NCI-H1092 (cell line): ENCODE data around the gene DLG2.

Experiments used
- DNase-seq: peaks from one replicate; lab custom pipeline; 2025; lab: John Stamatoyannopoulos, UW

DLG2 gene

DNA sequence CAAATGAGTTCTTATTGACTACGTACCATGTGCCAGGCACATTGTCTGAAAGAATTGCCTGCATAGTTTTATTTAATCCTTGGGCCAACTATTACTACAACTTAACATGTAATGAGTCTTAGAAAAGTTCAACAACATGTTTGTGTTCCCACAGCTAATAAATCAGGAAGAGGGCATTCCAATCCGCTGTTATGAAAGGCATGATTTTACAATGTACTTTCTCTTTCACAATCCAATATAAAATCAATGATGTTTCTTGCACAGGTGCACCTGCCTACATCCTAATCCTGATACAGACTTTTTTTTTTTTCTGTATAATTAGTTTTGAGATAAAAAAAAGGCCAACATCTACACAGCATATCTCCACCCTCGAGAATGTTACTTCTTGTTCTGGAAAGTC is 1612.6 kb downstream of the DLG2 start:
- DNase-seq: no peak

DNA sequence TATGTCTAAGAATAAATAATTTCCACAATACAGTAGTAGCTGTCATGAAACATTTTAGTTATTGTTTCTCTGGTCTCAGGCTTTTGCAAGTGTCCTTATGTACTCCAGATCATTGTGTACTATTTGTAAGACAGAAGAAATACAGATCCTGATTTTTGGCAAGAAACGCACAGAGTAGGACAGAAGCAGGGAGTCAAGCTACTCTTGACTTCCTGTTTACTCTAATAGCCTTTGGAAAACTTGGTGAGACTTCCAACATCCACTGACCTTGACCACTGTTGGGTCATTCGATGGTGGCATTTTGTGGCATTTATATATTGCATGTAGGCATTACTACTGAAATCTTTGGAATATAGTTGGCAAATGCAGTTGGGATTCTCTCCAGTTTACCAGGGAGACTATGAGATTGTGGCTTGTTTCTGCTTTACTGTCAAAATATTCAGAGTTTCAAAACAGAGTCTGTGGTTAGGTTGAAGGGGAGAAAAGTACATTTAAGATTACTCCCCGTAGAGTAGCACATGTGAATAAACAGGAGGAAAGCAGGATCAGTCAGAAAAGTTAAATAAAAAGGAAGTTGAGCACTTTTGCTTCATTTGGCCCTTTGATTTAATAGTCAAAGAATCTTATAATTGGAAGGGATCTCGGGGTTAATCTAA is 1614.8 kb downstream of the DLG2 start:
- no peak for DNase-seq

DNA sequence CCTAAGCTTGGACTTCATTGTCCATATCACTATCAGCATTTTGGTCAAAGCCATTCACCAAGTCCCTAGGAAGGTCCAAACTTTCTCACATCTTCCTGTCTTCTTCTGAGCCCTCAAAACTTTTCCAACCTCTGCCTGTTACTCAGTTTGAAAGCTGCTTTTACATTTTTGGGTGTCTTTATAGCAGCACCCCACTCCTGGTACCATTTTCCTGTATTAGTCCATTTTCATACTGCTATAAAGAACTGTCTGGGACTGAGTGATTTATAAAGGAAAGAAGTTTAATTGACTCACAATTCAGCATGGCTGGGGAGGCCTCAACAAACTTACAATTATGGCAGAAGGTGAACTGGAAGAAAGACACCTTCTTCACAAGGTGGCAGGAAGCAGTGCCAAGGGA is 1624.0 kb downstream of the DLG2 start:
- DNase-seq: no peak

DNA sequence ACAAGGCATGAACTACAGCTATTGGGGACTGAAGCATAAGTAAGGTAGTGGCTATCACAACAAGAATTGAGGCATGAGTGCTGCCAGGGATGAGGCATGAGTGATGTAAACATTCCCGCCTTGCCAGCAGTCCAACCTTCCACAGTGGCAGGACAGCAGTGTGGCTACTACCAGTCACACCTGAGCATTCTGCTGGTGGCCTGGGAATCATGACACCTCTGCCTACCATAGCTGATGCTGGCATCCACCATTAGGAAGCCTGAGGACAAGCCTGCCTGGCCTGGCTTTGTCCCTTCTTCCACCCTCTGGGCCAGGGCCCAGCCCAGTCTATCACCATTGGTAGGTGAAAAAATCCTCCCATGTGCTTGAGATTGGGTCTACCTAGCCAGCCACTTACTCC is 1628.2 kb downstream of the DLG2 start:
- DNase-seq: no peak

DNA sequence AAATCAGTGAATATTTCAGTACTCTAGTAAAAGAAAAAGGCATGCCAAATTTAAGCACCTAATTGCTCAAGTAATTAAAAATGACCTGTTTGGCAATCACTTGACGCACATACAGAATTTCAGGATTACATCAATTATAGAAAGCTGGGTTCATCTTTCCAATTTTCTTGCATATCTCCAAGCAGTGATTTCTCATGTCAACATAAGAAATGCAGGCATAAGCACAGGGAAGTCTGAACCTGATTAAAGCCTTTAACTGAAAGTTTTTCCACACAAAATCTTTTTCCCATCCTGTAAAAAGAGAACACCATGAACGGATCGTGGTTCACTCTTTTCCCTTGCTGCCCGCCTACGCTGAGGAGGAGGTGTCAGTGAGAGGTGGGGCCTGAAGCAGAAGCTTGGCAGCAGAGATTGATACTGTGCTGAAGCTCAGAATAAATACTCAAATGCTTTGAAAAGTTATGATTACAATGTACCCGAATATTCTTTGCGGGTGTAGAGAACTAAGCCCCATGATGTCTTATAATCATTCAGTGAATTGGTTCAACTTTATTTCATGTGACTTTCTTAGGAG is 1636.9 kb downstream of the DLG2 start:
- no peak for DNase-seq

DNA sequence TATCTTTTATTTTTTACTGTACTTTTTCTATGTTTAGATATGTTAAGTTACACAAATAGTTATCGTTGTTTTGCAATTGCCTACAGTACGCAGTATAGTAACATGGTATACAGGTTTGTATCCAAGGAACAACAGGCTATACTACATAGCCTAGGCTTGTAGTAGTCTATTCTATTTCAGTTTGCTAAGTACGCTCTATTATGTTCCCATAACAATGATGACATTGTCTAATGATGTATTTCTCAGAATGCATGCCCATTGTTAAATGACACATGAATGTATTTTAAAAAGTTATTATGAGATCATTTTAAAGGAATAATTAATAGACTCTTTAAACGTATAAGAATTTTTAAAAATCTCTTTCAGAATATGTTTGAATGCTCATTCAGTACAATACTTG is 1644.3 kb downstream of the DLG2 start:
- DNase-seq: no peak

DNA sequence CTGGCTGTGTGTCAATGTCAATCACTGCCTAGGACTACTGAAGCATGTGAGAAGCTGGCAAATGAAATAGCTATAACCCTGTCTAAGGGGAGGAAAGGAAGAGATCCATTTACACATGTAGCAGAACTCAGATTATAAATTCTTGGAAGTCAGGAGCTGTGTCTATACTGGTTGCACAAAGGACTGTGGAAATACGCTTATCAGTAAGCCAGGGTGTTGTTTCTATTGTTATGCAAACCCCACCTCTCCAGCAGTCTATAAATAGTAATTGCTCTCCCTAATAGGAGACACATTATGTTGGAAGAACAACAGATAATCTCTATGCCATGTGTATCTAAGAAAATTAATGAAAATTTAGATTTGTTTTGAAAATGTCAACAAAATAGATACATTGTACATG is 1647.6 kb downstream of the DLG2 start:
- DNase-seq: no peak

DNA sequence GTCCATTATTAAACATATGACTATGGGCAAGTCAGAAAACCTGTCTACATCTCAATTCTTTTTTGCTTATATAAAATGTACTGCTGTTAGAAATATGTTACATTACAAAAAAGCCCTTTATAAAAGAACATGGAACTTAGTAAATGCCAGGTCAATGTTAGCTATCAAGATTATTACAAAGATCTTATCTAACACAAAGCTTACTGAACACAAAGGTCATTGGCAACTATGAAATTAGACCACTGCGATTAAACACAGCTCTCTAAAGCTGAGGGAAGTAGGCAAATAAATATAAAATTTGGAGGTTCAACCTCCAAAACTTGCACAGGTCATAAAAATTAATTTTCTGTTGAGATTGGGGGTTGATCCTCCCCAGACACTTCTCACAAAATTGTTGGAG is 1648.2 kb downstream of the DLG2 start:
- DNase-seq: no peak

DNA sequence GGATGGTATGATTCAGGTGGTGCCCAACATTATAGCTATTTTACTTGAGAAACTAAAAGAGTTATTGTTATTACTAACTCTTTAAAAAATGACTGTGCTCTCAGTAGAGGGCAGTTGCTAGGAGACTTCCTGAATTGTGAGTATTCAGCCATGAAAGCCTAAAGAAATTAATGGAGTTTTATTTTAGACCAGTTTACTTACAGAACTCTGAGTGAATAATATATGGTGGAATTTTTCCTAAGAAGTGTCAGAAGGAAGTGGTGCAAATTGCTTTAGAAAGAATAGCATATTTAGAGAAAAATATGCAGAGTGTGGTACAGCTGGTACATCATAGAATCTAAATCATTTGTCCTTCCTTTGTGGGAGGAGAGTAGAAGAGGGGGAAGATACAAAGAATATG is 1651.1 kb downstream of the DLG2 start:
- no peak for DNase-seq

DNA sequence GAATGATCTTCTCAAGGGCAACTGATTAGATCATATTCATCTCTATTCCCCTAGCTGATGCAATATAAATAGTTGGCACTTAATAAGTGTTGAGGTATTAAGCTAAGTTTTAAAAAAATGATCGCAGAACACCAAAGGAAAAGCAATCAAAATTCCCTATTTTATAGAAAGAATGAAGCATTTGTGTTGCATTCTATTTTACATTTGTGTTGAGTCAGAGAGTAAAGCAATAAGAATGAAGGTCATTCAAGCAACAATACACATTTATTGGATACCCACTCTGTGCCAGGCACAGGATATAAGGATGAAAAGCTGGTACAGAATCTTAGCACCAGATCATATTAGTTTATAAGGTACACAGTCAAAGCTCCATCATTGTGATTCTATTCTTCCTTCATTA is 1654.6 kb downstream of the DLG2 start:
- DNase-seq: no peak

DNA sequence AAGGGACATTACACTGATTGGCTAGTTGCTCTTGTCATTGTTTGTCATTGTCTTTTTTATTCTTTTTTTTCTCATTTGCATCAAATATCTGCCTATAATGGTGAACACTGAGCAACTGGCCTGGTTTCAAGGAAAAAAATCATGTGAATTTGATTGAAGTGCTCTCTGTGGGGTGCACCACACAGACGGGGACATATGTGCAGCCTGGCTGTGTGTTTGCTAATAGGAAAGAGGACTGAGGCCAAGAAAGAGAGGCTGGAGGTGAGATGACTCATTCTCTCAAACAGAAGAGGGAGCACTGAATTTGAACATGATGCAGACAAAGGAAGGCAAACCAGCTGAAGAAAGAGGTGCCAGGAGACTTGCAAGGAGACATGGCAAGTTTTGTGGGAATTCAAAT is 1656.1 kb downstream of the DLG2 start:
- no peak for DNase-seq

DNA sequence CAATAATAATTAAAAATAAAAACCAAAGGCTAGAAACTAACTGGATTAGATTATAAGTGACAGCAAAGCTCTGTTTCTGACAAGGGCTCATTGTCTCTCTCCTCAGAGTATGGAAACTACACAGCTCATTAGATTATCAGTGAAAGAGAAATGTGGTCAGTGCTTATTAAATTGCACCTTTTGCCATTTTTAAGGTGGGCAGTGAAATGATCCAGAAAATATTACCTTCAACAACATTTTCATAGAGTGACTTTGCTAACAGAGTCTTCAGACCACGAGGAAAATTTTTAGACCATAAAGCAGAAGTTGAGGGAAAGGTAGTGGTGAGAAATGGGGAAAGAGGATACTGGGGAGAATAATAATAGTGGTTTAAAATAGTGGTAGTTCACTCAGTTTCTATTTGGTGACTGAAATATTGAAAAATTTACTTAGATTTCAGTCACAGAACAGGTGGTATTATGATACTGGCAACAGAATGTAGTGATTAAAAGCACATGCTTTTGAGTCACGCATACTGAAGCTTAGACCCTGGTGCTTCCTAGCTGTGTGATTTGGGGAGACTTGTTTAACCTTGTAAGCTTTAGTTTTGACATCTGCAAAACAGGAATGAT is 1657.0 kb downstream of the DLG2 start:
- no peak for DNase-seq

DNA sequence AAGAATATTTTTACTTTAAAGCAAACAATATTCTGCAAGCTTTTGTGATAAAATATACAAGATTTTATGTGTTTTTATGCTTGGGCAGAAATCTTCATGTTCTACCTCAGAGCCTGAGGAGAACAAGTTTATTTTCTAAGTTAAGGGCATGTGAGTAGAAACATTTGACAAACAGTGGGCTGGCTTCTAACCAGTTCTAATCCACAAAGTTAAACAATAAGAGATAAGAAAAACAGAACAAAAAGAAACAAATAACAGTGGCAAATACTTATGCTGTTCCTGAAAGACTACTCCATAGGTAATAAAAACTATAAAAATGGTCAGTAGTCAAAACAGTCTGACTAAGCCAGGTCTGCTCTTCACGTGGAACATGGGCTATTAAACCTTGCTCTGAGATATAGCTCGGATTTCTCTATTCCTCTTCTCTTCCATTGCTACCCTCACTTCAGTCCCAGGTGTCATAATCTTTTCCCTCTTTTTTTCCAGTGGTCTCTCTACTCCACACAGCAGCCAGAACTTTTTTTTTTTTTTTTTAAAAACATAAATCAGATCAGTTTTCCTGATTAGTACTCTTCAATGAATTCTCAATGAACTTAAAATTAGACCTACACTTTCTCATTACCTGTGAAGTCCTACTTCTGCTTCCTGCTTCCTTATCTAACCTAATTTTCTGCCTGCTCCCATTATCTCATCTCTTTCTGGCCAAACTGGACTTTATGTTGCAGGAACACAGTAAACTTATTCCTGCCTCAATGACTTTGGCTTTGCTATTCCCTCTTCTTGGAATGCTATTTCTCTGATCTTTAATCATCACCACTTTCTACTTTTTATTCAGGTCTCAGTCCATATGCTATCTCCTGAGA is 1669.9 kb downstream of the DLG2 start:
- DNase-seq: no peak

DNA sequence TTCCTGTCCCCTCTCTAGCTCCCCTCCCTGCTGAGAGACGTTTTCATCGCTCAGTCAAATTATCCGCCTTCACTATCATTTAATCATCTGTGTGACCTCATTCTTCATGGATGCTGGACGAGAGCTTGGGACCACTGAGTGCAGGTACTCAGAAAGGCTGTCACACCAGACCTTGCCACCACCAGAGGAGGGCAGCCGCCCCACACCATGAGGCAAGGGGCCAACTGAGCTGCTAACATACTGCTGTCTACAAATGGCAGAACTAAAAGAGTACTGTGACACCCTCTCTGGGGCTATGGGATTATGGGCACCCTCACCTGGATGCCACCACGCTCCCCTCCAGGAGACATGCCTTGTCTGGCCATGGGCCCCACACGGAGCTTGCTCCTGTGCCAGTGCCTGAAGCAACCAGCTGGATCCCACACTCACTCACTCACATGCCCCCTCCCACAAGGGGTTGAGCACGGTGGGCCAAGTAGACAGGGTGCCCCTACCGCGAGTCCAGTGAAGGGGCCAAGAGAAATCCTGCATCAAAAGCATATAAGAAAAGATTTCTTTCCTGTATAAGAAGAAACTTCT is 1670.9 kb downstream of the DLG2 start:
- no peak for DNase-seq

DNA sequence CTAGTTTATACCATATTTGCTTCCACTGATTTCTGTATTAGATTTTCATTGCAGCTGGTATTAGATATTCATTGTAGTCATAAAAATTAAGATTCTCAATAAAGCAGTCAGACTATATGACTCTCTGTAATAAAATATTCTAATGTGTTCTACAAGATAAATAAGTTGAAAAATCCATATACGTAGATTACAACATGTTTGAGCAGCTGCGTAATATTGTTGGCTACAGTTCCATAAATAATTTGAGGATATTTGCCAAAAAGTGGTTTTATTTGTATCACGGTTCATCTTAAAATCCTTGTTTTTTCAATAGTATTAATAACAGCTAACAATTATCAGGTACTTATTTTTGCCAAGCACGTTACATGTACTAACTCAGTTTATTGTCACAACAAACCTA is 1672.4 kb downstream of the DLG2 start:
- DNase-seq: no peak

DNA sequence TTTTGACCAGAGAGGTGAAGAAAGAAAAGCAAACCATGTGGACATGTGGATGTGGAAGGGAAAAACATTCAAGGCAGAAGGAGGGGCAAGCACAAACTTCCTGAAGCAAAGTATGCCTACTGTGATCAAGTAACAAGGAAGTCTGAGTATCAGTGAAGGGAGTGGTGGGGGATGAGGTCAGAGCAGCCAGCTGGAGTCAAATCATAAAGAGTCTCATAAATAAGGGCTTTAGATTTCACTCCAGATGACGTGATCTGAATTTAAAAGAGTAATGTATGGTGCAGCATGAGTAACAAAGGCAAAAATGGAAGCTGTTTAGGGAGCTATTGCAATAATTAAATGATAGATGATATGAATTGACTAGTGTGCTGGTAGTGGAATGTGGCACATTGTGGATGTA is 1675.6 kb downstream of the DLG2 start:
- DNase-seq: no peak

DNA sequence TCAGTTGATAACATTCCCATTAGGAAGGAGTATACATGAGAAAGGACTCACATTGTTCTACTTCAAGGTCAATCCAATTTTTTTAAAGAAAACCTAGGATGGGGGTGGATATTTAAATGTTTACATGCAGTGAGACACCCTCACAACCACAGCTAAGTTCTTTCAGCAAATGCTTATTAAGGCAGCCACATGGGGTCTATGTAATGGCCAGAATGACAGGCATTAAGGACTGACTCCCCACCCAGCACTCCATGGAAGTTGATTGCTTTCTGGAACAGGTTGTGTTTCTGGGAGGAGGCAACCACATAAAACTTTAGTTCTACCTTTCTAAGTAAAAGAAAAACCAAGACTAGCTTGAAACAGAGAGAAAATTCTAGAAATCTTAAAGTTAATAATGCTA is 1678.9 kb downstream of the DLG2 start:
- DNase-seq: no peak

DNA sequence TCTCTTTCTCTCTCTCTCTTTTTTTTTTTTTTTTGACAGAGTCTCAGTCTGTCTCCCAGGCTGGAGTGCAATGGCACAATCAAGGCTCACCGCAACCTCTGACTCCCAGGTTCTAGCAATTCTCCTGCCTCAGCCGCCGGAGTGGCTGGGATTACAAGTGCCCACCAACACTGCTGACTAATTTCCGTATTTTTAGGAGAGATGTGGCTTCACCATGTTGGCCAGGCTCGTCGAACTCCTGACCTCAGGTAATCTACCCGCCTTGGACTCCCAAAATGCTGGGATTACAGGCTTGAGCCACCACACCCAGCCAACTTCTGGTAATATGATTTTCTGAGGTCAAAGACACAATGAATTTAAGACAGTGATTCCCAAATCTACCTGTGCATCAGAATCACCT is 1681.2 kb downstream of the DLG2 start:
- no peak for DNase-seq

DNA sequence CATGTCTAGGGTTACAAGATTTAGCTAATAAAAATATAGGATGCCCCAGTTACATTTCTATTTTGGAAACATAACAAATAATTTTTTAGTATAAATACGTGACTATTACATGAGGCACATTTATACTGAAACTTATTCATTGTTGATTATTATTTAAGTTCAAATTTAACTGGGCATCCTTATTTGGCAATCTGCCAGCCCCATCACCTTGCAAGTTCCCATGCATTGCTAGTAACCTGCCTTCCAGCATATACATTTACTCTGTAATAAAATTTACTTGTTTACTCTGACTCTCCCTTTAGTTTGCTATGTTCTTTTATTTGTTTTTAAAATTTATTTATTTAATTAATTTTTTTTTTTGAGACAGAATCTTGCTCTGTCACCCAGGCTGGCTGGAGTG is 1686.1 kb downstream of the DLG2 start:
- no peak for DNase-seq

DNA sequence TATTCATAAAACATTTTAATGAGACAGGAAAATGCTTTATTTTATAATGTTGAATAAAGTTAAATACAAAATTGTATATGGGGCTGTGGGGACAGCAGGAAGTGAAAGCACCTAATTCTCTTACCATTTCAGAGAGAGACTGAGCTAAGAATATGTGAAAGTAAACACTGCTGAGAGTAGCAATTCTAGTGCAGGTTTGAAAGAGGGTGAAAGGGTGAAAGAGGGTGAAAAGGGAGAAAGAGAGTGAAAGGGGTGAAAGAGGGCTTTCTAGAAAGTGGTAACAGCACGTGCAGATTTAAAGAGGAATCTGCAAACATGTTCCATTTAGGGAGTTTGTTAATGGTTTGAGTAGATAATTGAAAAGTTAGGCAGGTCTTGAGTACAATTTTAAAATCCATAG is 1689.0 kb downstream of the DLG2 start:
- DNase-seq: no peak

DNA sequence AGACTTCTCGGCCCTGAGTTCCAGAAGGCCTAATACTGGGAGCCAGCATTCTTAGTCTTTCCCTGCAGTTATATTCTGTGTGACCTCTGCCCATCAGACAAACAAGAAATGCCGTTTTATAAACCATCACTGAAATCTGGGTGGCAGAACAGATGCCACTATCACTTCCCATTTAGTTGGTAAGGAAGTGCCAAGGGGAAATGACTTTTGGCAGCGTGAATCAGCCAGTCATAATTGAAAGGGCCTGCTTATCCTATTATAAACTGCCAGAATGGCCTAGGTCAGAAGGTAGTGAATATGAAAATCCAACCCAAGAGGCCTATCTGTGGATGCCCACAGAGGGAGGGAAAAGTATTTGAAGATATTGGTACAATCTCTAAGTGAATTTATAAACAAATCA is 1694.1 kb downstream of the DLG2 start:
- no peak for DNase-seq

DNA sequence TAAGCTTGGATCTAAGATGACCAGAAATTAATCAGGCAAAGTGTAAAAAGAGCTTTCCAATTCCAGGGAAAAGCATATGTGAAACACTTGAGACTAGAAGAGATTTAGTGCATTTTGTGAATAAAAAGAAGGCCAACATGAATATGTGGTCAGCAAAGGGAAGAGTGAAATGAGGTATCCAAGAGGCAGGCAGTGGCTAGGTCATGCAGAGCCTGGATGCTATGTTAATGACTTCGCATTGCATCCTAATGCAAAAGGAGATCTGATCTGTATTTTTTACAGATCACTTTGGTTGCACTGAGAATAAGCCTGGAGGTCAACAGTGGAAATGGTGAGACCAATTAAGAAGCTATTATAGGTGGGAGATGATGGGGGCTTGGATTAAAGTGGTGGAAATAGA is 1699.7 kb downstream of the DLG2 start:
- no peak for DNase-seq
